ENCODE results near the gene NLRX1.

DNA sequence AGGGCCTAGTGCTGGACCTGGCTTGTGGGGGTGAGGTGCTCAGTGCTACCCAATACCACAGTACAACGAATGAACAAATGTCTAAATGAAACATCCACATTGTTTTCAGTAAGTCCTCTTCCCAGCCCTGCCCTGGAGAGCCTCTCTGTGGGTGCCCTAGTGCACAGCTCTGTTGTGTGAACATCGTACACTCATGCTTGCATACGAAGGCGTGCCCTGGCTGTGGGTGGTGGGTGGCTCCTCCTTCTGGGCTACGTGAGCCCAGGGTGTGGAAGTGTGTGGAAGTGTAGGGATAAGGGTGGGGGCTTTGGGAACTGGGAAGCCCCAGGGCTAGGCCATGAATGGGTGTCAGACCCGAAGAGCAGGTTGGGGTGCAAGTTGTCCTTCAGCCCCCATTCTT, 592 bp upstream of the NLRX1 start:
- TF ChIP-seq, protein P1, sequence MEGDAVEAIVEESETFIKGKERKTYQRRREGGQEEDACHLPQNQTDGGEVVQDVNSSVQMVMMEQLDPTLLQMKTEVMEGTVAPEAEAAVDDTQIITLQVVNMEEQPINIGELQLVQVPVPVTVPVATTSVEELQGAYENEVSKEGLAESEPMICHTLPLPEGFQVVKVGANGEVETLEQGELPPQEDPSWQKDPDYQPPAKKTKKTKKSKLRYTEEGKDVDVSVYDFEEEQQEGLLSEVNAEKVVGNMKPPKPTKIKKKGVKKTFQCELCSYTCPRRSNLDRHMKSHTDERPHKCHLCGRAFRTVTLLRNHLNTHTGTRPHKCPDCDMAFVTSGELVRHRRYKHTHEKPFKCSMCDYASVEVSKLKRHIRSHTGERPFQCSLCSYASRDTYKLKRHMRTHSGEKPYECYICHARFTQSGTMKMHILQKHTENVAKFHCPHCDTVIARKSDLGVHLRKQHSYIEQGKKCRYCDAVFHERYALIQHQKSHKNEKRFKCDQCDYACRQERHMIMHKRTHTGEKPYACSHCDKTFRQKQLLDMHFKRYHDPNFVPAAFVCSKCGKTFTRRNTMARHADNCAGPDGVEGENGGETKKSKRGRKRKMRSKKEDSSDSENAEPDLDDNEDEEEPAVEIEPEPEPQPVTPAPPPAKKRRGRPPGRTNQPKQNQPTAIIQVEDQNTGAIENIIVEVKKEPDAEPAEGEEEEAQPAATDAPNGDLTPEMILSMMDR (IDR thresholded peaks at IDR 0.05), result no peak
- TF ChIP-seq POLR2A (IDR thresholded peaks at IDR 0.05) (no peak), EP300 (IDR thresholded peaks at IDR 0.05) (no peak)
